PC-3 (cell line): ENCODE measurements around the gene STEAP1B. TPM values are rescaled to one million over a fixed set of nuclear protein-coding genes. Genes with fewer than 3 reads are reported as not detected.
"Not testable (repeated sequence)": the region's sequence is repeated elsewhere in the genome, so short reads cannot be mapped to it uniquely, and the experiment has no call there.

Experiments used
- ATAC-seq: fragments of 200-7000 bp; cut with Tn5 transposase; 2 replicates; pipeline ENCODE4 v1.9.1; 2020; ENCODE audit warnings: mild to moderate bottlenecking, moderate library complexity
- BruUV-seq: library from RNA; stranded (reverse); fragments of 400-500 nt; replicated peaks from 2 replicates; lab custom pipeline; 2021; lab: Mats Ljungman, UMichigan
- CTCF ChIA-PET: fragments of 300-600 bp; sonication (Branson Sonifier 250); formaldehyde crosslinking; loops from one replicate; lab custom pipeline; 2022; ENCODE audit warnings: antibody characterized with exemption; lab: Charles Lee
- POLR2A ChIA-PET: fragments of 300-600 bp; sonication (Branson Sonifier 250); formaldehyde crosslinking; loops from one replicate; lab custom pipeline; 2022; ENCODE audit warnings: antibody characterized with exemption; ENCODE audit not compliant: unreplicated experiment; lab: Charles Lee
- DNase-seq: peaks from one replicate; pipeline ENCODE4 v3.0.0-alpha.2; 2015
- H2AFZ ChIP-seq: fragments of 300-600 bp; sonication (generic); 2 replicates; pipeline ENCODE4 v1.6.0; 2016; ENCODE audit warnings: antibody characterized with exemption, low read length
- H3F3A ChIP-seq: fragments of 300-600 bp; sonication (generic); one replicate; pipeline ENCODE4 v1.6.0; 2017; ENCODE audit warnings: antibody characterized with exemption, low read length, control low read depth, mild to moderate bottlenecking; ENCODE audit not compliant: unreplicated experiment
- H3K27ac ChIP-seq: fragments of 300-600 bp; sonication (generic); 2 replicates; pipeline ENCODE4 v1.5.1; 2016; ENCODE audit warnings: mild to moderate bottlenecking, low read length
- H3K27me3 ChIP-seq: fragments of 300-600 bp; sonication (generic); 2 replicates; pipeline ENCODE4 v1.6.1; 2016; ENCODE audit warnings: low read length, mixed read lengths
- H3K36me3 ChIP-seq: fragments of 300-600 bp; sonication (generic); 2 replicates; pipeline ENCODE4 v1.6.1; 2016; ENCODE audit warnings: low read depth, mixed run types, low read length, mixed read lengths
- H3K4me1 ChIP-seq: fragments of 300-600 bp; sonication (generic); 2 replicates; pipeline ENCODE4 v1.5.1; 2016; ENCODE audit warnings: low read length; ENCODE audit not compliant: insufficient read depth
- H3K4me2 ChIP-seq: fragments of 300-600 bp; sonication (generic); 2 replicates; pipeline ENCODE4 v1.6.0; 2016; ENCODE audit warnings: low read length
- H3K4me3 ChIP-seq: fragments of 300-600 bp; sonication (generic); 2 replicates; pipeline ENCODE4 v1.5.1; 2016; ENCODE audit warnings: mild to moderate bottlenecking, low read length, mixed read lengths
- H3K79me2 ChIP-seq: fragments of 300-600 bp; sonication (generic); 2 replicates; pipeline ENCODE4 v1.6.1; 2017; ENCODE audit warnings: low read length, mixed read lengths
- H3K9ac ChIP-seq: fragments of 300-600 bp; sonication (generic); 2 replicates; pipeline ENCODE4 v1.6.0; 2016; ENCODE audit warnings: mild to moderate bottlenecking, low read length
- H3K9me2 ChIP-seq: fragments of 300-600 bp; sonication (generic); replicated peaks from 2 replicates; pipeline ENCODE4 v1.6.1; 2016; ENCODE audit warnings: mixed run types, low read length, mixed read lengths
- H3K9me3 ChIP-seq: fragments of 300-600 bp; sonication (generic); 2 replicates; pipeline ENCODE4 v1.6.1; 2016; ENCODE audit warnings: low read length, mixed read lengths
- H4K20me1 ChIP-seq: fragments of 300-600 bp; sonication (generic); 2 replicates; pipeline ENCODE4 v1.6.1; 2016; ENCODE audit warnings: low read length, mixed read lengths
- CTCF ChIP-seq: fragments of 300-600 bp; sonication (generic); conservative IDR thresholded peaks from 2 replicates; pipeline ENCODE4 v1.5.1; 2017; ENCODE audit warnings: antibody characterized with exemption, low read depth, mild to moderate bottlenecking, low read length
- EZH2 ChIP-seq: fragments of 300-600 bp; sonication (generic); IDR thresholded peaks from one replicate; pipeline ENCODE4 v1.6.1; 2017; ENCODE audit warnings: antibody characterized with exemption, mild to moderate bottlenecking, low read length; ENCODE audit not compliant: unreplicated experiment
- EZH2phosphoT487 ChIP-seq: fragments of 300-600 bp; sonication (generic); IDR thresholded peaks from 2 replicates; pipeline ENCODE4 v1.6.1; 2018; ENCODE audit warnings: mild to moderate bottlenecking, antibody characterized with exemption, low read length, borderline replicate concordance
- intact Hi-C: fragments of 100-400 bp; cut with micrococcal nuclease; formaldehyde crosslinking; loops from 2 replicates; pipeline ENCODE4 v1.9.0; 2023
- total RNA-seq: library from RNA; depleted of rRNA; stranded (reverse); fragments of >200 nt; gene quantifications from 2 replicates; pipeline ENCODE4 v1.2.3, GENCODE V29; 2014

The STEAP1B gene
- total RNA-seq, 1 experiment from 2014 or later, result 0.47 TPM

- no peak overlapping the region for H2AFZ ChIP-seq
- H3K36me3 ChIP-seq, result no peaks in the 10 kb centered on the region
- intact Hi-C loops, result no loop called here
- H3K27me3 ChIP-seq, result peaks cover 3% of the 10 kb centered on the region; the same call in 1 of the 2 replicates
- TF ChIP-seq EZH2phosphoT487 (no peak), CTCF (no peak), EZH2 (no peak)
- H3K9ac ChIP-seq, result no peak overlapping the region
- no peaks in the 10 kb centered on the region for H3K4me1 ChIP-seq
- H3F3A ChIP-seq, result no peaks in the 10 kb centered on the region
- BruUV-seq, result no TSS peak
- POLR2A ChIA-PET, result no interaction called here
- H3K27ac ChIP-seq, result no peak overlapping the region
- ATAC-seq, result no peak
- CTCF ChIA-PET, result no interaction called here
- H3K4me2 ChIP-seq, result no peak overlapping the region
- no peaks in the 10 kb centered on the region for H4K20me1 ChIP-seq
- H3K4me3 ChIP-seq, result no peak overlapping the region
- DNase-seq, result no peak
- no peaks in the 10 kb centered on the region for H3K9me2 ChIP-seq
- H3K9me3 ChIP-seq, result no peaks in the 10 kb centered on the region
- H3K79me2 ChIP-seq, result no peaks in the 10 kb centered on the region
Observed at GRCh38 chr7:22541789-22542188, 41.8 kb upstream of the STEAP1B start.

- H3F3A ChIP-seq, H3K4me3 ChIP-seq, H4K20me1 ChIP-seq, DNase-seq, POLR2A ChIA-PET, BruUV-seq, H3K4me2 ChIP-seq, H3K27ac ChIP-seq, intact Hi-C loops, H3K27me3 ChIP-seq, H3K36me3 ChIP-seq, H3K79me2 ChIP-seq, H3K9me3 ChIP-seq, ATAC-seq, H3K4me1 ChIP-seq, CTCF ChIA-PET, H3K9me2 ChIP-seq, H2AFZ ChIP-seq, H3K9ac ChIP-seq: not testable (repeated sequence)
Observed at GRCh38 chr7:22528537-22528936, 28.5 kb upstream of the STEAP1B start.

GRCh38 chr7:22524353-22524947 is 24.5 kb upstream of the STEAP1B start:
- H3K4me2 ChIP-seq, result peak overlapping the region; percentile 69
- H2AFZ ChIP-seq, result peak overlapping the region; percentile 38; the same call in 1 of the 2 replicates
- H3K9me3 ChIP-seq, H3K4me1 ChIP-seq, H3F3A ChIP-seq, H3K79me2 ChIP-seq, H3K4me3 ChIP-seq, POLR2A ChIA-PET, DNase-seq, H4K20me1 ChIP-seq, H3K9ac ChIP-seq, H3K36me3 ChIP-seq, BruUV-seq, H3K9me2 ChIP-seq, H3K27ac ChIP-seq, H3K27me3 ChIP-seq: not testable (repeated sequence)
- CTCF ChIA-PET, result interaction anchor here (0.7 kb wide), 2 partner anchors 291 to 308 kb away, joined by 3 to 4 read pairs; no protein-coding TSS in a partner anchor
- intact Hi-C loops, result loop anchor here (5.0 kb wide), 1 partner anchor 533 kb away; no protein-coding TSS in a partner anchor
- ATAC-seq, result peak; percentile 24
